ENCODE results near the gene SLC25A14.

DNA sequence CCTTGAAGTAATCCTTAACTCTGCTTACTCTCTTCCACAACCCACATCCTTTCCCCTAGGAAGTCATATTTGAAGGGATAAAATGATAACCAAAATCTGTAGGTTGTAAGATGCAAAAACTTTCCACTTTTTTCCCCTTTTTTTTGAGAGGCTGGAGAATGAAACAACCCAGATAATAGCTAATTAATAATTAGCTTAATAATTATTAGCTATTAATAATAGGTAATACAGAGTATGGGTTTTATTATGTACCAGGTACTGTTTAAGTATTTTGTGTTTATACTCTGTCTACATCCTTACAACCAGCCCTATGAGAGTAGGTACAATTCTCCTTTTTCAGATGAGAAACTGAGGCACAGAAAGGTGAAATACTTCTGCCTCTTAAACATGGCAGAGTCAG is 36.4 kb downstream of the SLC25A14 start:
- TF ChIP-seq POLR2A (IDR thresholded peaks at IDR 0.05; ENCODE audit: low read depth, low read length) (no peak), TAF1 (IDR thresholded peaks at IDR 0.05; ENCODE audit: borderline replicate concordance, low read depth, low read length) (no peak)

All from GM12892 (cell line).